NCI-H510A (cell line): ENCODE results near the gene PIGK.
A peak's percentile ranks its signal among the peaks of the same experiment; 100 is the strongest.
"Not testable (repeated sequence)": the region's sequence is repeated elsewhere in the genome, so short reads cannot be mapped to it uniquely, and the experiment has no call there.

Experiments
- DNase-seq: peaks from one replicate; lab custom pipeline; 2025; lab: John Stamatoyannopoulos, UW

PIGK gene

GRCh38 chr1:77219166-77219887, at the start of gene PIGK:
Gene PIGK (minus strand): TSS chr1:77219430. CDS start chr1:77219402, 28 bp downstream.
- DNase-seq = peak; percentile 94

- no peak for DNase-seq
Observed at GRCh38 chr1:77267035-77267434, 47.8 kb upstream of the PIGK start.

GRCh38 chr1:77265180-77265579, 46.0 kb upstream of the PIGK start:
- no peak for DNase-seq

GRCh38 chr1:77263708-77264107, 44.5 kb upstream of the PIGK start:
- DNase-seq = no peak

GRCh38 chr1:77253211-77253610, 34.0 kb upstream of the PIGK start:
- no peak for DNase-seq

DNA sequence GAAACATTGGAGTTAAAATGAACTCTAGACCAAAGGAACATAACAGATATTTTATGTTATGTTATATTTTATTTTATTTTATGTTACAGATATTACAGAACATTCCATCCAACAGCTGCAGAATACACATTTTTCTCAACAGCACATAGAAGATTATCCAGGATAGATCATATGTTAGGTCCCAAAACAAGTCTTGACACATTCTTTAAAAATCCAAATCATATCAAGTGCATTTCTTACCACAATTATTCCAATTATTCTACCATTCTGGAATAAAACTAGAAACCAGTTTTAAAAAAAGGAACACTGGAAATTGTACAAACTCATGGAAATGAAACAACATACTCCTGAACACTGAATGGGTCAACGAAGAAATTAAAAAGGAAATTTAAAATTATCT, 30.9 kb upstream of the PIGK start:
- DNase-seq = no peak

DNA sequence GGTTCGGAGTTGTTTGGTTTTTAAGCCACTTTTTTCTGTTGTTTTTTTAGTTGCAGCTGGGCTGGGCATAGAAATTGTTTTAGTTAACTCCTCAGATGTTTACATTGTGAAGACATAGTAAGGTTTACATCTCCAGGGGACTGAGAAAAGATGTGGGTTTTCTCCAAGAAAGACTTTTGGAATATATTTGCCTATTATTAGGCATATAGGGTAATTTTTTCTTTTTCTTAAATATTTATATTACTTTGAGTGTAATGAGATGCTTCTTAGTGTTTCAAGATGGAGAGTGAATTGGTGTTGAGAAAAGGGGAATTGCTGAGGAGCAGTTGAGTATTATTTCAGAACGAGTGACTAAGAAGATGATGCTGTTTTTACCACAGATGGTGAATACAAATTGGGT, 26.6 kb upstream of the PIGK start:
- DNase-seq = no peak

DNA sequence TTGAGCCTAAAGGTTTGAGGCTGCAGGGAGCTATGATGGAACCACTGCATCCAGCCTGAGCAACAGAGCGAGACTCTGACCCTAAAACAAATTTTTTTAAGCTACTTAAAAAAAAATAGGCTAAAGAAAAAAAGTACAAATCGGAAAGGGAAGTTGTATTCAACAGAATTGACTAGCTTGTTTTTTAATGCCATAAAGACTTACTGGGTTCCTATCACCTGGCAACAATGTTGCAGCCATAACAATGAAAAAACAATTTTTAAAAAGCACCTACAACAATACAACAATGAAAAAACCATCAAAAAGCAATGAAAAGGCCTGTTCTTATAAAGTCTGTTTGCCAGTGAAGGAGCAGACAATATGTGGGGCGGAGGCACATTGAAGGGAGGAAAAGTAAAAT, 20.1 kb upstream of the PIGK start:
- DNase-seq = no peak

DNA sequence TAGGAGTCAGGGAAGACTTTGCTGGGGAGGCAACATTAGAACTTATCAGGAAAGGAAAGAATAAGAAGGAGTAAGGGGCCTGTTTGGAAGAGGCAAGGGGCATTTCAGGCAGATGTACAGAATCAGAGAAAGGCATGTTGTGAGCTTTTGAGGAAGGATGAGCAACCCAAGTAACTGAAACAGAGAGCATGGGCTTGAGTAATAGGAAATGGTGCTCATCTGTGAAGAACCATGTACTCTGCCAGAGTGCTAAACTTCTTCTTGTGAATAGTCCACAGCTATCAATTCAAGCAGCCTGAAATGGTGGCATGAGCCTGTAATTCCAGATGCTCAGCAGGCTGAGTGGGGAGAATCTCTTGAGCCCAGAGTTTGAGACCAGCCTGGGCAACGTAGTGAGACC, 19.2 kb upstream of the PIGK start:
- DNase-seq = no peak

DNA sequence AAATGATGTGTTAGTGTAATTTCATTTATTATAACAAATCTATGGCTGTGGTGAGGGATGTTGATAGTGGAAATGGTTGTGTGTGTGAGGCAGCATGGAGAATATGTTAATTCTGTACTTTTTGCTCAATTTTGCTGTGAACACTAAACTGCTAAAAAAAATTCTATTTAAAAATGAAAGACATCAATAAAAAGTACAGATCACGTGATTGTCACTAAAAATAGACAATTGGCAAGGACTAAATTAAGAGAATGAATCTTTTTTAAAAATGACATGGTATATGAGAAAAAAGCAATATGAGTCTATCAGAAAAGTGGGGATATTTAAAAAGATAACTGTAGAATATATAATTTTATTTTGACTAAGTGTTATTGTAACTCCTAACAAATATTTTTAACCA, 15.7 kb upstream of the PIGK start:
- no peak for DNase-seq

GRCh38 chr1:77234096-77234495, 14.9 kb upstream of the PIGK start:
- DNase-seq = no peak

DNA sequence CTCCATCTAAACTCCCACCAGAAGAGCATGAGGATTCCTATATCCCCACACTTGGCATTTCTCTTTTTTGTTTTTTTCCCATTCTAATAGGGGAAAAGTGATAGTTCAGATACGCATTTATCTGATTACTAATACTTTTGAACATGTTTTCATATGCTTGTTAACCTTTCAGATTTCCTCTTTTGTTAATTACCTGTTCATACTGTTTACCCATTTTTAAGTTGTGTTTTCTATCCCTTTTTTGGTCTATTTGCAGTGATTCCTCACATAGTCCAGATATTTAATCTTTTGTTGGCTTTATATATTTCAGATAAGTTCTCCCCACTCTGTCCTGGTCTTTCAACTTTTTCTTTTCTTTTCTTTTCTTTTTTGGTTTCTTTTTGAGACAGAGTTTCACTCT, 13.6 kb upstream of the PIGK start:
- DNase-seq = no peak

- no peak for DNase-seq
Observed at GRCh38 chr1:77230051-77230450, 10.8 kb upstream of the PIGK start.

DNA sequence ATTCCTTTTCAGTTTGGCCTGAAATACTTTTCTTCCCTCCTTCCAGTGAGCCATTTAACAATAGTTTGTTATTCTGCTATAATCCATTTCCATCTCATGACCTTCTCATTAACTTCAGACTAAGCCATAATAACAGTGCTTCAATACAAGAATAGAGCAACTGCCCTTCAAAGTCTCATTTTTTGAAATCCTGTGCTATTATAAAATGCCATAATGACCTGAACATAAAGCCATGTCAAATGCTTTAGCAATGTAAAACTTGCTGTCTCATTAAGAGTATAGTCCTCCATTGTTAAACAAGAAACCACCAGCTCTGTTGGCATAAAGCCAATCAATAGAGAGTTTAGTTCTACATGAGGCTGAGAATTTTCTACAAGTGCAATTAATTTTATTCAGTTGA, 9.6 kb upstream of the PIGK start:
- DNase-seq = no peak

- no peak for DNase-seq
Observed at GRCh38 chr1:77227381-77227780, 8.2 kb upstream of the PIGK start.

DNA sequence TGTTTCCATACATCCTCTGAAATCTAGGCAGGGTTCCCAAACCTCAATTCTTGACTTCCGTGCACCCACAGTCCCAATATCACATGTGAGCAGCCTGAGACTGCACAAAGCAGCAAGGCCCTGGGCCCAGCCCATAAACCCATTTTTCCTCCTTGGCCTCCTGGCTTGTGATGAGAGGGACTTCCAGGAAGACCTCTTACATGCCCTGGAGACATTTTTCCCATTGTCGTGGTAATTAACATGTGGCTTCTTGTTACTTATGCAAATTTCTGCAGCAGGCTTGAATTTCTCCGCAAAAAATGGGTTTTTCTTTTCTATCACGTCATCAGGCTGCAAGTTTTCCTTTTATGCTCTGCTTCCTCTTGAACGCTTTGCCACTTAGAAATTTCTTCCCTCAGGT, 3.3 kb upstream of the PIGK start:
- no peak for DNase-seq

DNA sequence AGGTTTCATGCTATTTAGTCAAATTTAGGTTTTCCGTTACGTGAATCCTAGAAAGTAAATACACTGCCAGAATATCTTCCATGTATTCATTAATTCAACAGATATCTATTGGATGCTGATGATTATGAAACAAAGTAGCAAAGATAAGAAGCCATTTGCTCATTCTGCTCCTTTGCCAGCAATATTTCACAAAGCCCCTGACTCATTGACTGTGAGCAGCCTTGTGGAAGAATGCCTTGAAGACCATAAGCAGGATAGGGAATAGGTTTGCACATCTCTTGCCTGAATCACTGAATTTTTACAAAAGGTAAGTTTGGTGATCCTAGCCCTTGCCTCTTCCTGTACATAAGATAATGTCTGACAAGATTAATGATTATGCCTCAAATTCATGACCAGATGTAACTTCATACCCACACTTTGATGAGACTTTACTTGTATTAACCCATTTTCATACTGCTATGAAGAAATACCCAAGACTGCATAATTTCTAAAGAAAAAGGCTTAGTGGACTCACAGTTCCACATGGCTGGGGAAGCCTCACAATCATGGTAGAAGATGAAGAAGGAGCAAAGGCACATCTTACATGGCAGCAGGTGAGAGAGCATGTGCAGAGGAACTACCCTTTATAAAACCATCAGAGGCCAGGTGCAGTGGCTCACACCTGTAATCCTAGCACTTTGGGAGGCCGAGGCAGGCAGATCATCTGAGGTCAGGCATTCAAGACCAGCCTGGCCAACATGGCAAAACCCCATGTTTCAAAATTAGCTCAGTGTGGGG, 1.6 kb upstream of the PIGK start:
- DNase-seq = no peak

DNA sequence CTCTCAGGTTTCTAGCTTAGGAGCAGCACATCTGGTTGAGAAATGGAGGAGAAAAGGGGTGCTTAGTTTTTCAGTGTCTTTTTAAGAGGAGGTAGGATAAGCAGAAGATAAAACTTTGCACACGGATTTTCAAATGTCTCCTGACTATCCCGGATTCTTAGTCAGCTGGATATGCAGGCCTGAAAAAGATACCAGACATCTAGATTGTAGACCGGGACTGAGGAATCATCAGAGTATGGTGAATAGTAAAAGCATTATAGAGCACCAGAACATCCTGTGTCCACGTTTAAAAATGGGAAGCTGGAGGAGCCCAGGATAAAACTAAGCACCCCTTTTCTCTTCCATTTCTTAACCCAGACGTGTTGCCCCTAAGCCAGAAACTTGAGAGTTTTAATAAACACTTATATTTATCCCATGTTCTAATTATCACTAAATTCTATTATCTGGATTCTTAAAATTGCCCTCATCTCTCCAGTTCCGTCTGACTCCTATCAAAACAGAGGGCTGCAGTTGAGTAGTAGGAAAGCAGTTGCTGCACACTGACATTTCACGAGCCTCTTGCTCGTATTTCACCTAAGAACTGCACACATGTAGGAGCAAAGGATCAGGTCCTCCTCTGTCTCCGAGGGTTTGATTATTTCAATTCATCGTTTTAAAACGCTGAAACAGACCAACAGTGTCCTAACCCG, 609 bp downstream of the PIGK start:
- no peak for DNase-seq

DNA sequence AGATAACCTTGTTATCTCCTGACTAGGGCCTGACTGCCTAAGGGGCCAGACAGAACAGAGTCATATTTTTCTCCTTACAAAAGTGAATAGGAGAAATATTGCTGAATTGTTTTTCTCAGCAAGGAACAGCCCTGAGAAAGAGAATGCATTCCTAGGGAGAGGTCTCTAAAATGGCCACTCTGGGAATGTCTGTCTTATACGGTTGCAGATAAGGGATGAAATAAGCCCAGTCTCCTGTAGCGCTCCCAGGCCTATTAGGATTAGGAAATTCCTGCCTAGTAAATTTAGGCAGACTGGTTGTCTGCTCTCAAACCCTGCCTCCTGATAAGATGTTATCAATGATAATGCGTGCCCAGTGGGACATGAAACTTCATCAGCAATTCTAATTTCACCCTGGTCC, 15.2 kb downstream of the PIGK start:
- not testable (repeated sequence) for DNase-seq

GRCh38 chr1:77202751-77203150, 16.5 kb downstream of the PIGK start:
- no peak for DNase-seq

GRCh38 chr1:77200806-77201205, 18.4 kb downstream of the PIGK start:
- DNase-seq = no peak

DNA sequence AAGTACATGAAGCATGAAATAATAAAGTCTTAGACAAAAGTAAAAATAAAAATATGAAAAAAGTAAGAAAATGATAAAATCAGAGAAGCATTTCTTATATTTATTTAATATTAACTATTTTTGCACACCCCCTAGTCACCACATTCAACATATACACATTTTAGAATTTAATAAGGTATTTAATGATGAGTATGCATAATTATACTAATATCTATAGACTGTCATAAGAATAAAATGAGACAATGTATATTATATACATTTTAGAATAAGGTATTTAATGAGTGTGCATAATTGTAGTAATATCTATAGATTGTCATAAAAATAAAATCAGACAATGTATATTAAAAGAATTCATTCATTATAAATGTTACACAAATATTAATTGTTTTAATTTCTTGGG, 18.9 kb downstream of the PIGK start:
- DNase-seq = no peak

DNA sequence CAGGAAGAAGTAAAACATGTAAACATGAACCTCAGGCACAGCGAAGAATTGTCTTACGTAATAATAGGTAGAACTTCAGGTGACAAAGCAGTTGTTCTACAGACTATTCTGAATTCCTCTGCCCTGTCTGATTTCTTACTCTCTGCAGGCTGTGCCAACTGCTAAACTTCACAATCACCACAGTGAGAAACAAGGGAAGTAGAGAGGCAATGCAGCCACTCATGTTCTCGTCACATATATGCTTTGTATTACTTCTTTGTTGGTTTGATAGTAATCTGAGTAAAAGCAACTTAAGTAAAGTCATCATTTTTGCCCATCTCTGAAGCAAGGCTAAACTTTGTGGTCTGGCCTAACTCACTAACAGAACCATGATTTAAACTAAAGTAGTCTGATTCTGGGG, 21.9 kb downstream of the PIGK start:
- no peak for DNase-seq
